Esophagus squamous epithelium (tissue), 5 donors: Measurements from ENCODE around the gene P2RY6. TPM values are rescaled to one million over a fixed set of nuclear protein-coding genes. Genes with fewer than 3 reads are reported as not detected.

Source experiments
- DNase-seq: peaks from one replicate; lab custom pipeline; 2025; lab: John Stamatoyannopoulos, UW
- H3K27ac ChIP-seq, 4 donors: fragments of 200-600 bp; sonication (generic); one replicate each; pipeline ENCODE4 v1.5.1; 2016 to 2019; ENCODE audit warnings: mild to moderate bottlenecking in 1 of 4
- H3K27me3 ChIP-seq, 4 donors: fragments of 200-600 bp; sonication (generic); 1 replicate in 3 of 4; 2 replicates in 1 of 4; pipeline versions ENCODE4 v1.5.1 to v1.6.0; 2017 to 2021; ENCODE audit warnings: antibody characterized with exemption in 1 of 4
- H3K36me3 ChIP-seq, 3 donors: fragments of 200-600 bp; sonication (generic); one replicate each; pipeline ENCODE4 v1.5.1; 2016 to 2019
- H3K4me1 ChIP-seq, 3 donors: fragments of 200-600 bp; sonication (generic); one replicate each; pipeline ENCODE4 v1.5.1; 2017 to 2019
- H3K4me3 ChIP-seq, 4 donors: fragments of 200-600 bp; sonication (generic); 1 replicate in 3 of 4; 2 replicates in 1 of 4; pipeline ENCODE4 v1.5.1; 2016 to 2019; ENCODE audit warnings: mild to moderate bottlenecking in 2 of 4, moderate library complexity in 1 of 4
- H3K9me3 ChIP-seq, 3 donors: fragments of 200-600 bp; sonication (generic); one replicate each; pipeline ENCODE4 v1.5.1; 2016 to 2019
- POLR2A ChIP-seq, 4 donors: fragments of 450-650 bp; IDR thresholded peaks; one replicate each; pipeline ENCODE4 v1.6.1; 2017; ENCODE audit warnings: antibody characterized with exemption in 4 of 4, mild to moderate bottlenecking in 4 of 4, moderate library complexity in 3 of 4
- WGBS, 2 donors: methylation state at CpG; one replicate each; pipeline ENCODE4 v1.1.5; 2018; 5-methylcytosine and 5-hydroxymethylcytosine counted together
- intact Hi-C: fragments of 100-400 bp; cut with DNase I; formaldehyde crosslinking; loops from one replicate; pipeline ENCODE4 v1.15.0; 2022
- total RNA-seq, 4 donors: library from RNA; depleted of rRNA; stranded (reverse); fragments of >200 nt; gene quantifications; one replicate each; pipeline ENCODE4 v1.1.0, GENCODE V29; 2016
- TF ChIP-seq, protein P1 (sequence below), 6 experiments: fragments of 450-650 bp in 4 of 6; fragments of 200-600 bp in 2 of 6; sonication (generic) in 2 of 6; IDR thresholded peaks; one replicate each; pipeline ENCODE4 v1.5.1; 2016 to 2019; ENCODE audit warnings: antibody characterized with exemption in 6 of 6, mild to moderate bottlenecking in 4 of 6, moderate library complexity in 4 of 6
- donor health status: DM: yes; HTN: yes; CAD: no.

P2RY6 gene, protein sequence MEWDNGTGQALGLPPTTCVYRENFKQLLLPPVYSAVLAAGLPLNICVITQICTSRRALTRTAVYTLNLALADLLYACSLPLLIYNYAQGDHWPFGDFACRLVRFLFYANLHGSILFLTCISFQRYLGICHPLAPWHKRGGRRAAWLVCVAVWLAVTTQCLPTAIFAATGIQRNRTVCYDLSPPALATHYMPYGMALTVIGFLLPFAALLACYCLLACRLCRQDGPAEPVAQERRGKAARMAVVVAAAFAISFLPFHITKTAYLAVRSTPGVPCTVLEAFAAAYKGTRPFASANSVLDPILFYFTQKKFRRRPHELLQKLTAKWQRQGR
- total RNA-seq, result 1 to 10 TPM in 3 of 4 donors, under 1 TPM in 1; 0.26 to 3.6 (median 1.3) TPM

DNA sequence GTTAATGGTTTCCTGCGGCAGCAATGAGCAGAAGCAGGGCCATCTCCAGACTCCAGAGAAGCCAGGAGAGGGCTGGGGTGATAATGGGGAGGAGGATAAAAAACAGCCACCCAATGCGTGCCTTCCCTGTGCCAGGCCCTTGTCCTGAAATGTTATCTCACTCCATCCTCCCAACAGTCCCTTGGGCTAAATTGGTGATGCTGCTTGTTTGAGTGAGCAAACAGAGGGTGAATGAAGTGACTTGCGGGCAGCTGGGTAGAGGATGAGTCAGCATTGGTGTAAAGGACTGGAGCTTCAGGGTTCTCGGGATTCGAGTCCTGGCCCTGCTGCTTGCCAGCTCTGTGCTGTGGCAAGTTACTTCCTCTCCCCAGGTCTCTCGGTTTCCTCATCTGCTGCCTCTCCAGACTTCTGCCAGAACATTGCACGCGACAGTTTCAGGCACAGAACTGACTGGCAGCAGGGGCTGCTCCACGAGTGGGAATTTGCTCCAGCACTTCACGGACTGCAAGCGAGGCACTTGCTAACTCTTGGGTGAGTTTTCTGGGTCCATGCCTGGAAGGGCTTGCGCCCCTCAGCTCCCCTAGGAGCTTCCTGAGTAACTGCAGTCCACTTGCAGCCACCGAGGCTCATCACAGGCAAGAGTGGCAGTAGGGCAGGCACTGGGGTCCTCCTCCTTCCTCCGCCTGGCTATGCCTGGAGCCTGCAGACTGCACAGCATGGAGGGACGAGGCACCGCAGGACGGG is at the start of gene P2RY6:
P2RY6 (plus strand) TSS at position 403 of the 744 bp plus-strand sequence. CDS start 24,181 bp downstream, outside the sequence.
- no peaks in the 10 kb centered on the region for H3K27me3 ChIP-seq
- no peaks in the 10 kb centered on the region for H3K9me3 ChIP-seq
- H3K27ac ChIP-seq, result peak within 1 kb of the TSS in 2 of 4 donors; percentile 36 to 75
- peaks cover 9 to 41% (median 27%) of the 10 kb centered on the region in 3 donors for H3K4me1 ChIP-seq
- TF ChIP-seq, protein P1, sequence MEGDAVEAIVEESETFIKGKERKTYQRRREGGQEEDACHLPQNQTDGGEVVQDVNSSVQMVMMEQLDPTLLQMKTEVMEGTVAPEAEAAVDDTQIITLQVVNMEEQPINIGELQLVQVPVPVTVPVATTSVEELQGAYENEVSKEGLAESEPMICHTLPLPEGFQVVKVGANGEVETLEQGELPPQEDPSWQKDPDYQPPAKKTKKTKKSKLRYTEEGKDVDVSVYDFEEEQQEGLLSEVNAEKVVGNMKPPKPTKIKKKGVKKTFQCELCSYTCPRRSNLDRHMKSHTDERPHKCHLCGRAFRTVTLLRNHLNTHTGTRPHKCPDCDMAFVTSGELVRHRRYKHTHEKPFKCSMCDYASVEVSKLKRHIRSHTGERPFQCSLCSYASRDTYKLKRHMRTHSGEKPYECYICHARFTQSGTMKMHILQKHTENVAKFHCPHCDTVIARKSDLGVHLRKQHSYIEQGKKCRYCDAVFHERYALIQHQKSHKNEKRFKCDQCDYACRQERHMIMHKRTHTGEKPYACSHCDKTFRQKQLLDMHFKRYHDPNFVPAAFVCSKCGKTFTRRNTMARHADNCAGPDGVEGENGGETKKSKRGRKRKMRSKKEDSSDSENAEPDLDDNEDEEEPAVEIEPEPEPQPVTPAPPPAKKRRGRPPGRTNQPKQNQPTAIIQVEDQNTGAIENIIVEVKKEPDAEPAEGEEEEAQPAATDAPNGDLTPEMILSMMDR (IDR thresholded peaks at IDR 0.05), result no peak
- TF ChIP-seq POLR2A (IDR thresholded peaks at IDR 0.05), result peak in 1 of 4 donors; percentile 35
- 51 to 52% methylated on average over 8 to 11 of the region's 17 CpGs for WGBS, 2 donors
- intact Hi-C loops, result no loop called here
- no peak for DNase-seq
- H3K4me3 ChIP-seq, result peak within 1 kb of the TSS in 2 of 4 donors; percentile 14 to 42
- H3K36me3 ChIP-seq, result no peaks in the 10 kb centered on the region

- H3K4me3 ChIP-seq, result no peak overlapping the region
- peaks cover 21 to 86% (median 40%) of the 10 kb centered on the region in 3 donors for H3K4me1 ChIP-seq
- intact Hi-C loops, result no loop called here
- no peaks in the 10 kb centered on the region for H3K9me3 ChIP-seq
- peaks cover 0 to 3% (median 0%) of the 10 kb centered on the region in 4 donors for H3K27me3 ChIP-seq
- H3K36me3 ChIP-seq, result peaks cover 0 to 37% (median 0%) of the 10 kb centered on the region in 3 donors
- H3K27ac ChIP-seq, result no peak overlapping the region
- TF ChIP-seq, protein P1 (IDR thresholded peaks at IDR 0.05), result no peak
- no peak for TF ChIP-seq POLR2A (IDR thresholded peaks at IDR 0.05)
- no peak for DNase-seq
- 69 to 76% methylated on average over 6 to 10 of the region's 10 CpGs for WGBS, 2 donors
Measured at GRCh38 chr11:73223998-73224730, 48.0 kb upstream of the P2RY6 start.

- no peaks in the 10 kb centered on the region for H3K9me3 ChIP-seq
- DNase-seq, result no peak
- intact Hi-C loops, result loop anchor here (5.0 kb wide), 1 partner anchor 38 kb away; no protein-coding TSS in a partner anchor
- WGBS, 2 donors, result 51 to 60% methylated on average over 1 to 3 of the region's 3 CpGs
- no peak for TF ChIP-seq POLR2A (IDR thresholded peaks at IDR 0.05)
- TF ChIP-seq, protein P1 (IDR thresholded peaks at IDR 0.05), result no peak
- no peak overlapping the region for H3K4me3 ChIP-seq
- H3K36me3 ChIP-seq, result peaks cover 0 to 47% (median 0%) of the 10 kb centered on the region in 3 donors
- peaks cover 13 to 86% (median 41%) of the 10 kb centered on the region in 3 donors for H3K4me1 ChIP-seq
- peak overlapping the region in 2 of 4 donors; percentile 24 to 71 for H3K27ac ChIP-seq
- no peaks in the 10 kb centered on the region for H3K27me3 ChIP-seq
Measured at GRCh38 chr11:73225001-73225686, 47.0 kb upstream of the P2RY6 start.

- no peaks in the 10 kb centered on the region for H3K27me3 ChIP-seq
- no peak for DNase-seq
Measured at GRCh38 chr11:73225851-73226250, 46.3 kb upstream of the P2RY6 start.

More at GRCh38 chr11:73225851-73226250, 46.3 kb upstream of the P2RY6 start:
- Histone ChIP-seq H3K27ac (peak overlapping the region in 3 of 4 donors; percentile 19 to 71 (median 24)), H3K4me1 (peaks cover 8 to 80% (median 35%) of the 10 kb centered on the region in 3 donors), H3K9me3 (no peaks in the 10 kb centered on the region), H3K4me3 (no peak overlapping the region), H3K36me3 (peaks cover 0 to 54% (median 0%) of the 10 kb centered on the region in 3 donors)
- intact Hi-C loops, result loop anchor here (5.0 kb wide), 1 partner anchor 39 kb away; no protein-coding TSS in a partner anchor
- 83 to 89% methylated on average over 7 of the region's 7 CpGs for WGBS, 2 donors
- no peak for TF ChIP-seq POLR2A (IDR thresholded peaks at IDR 0.05)
- TF ChIP-seq, protein P1 (IDR thresholded peaks at IDR 0.05), result no peak
